ENCODE results near the gene FAM161B.

Gene FAM161B

GRCh38 chr14:73884438-73885190 lies 65.3 kb downstream of the FAM161B start:
- no peak for FAIRE-seq
- no peak for DNase-seq (ENCODE audit: insufficient read length, low spot score)

All from GM19239 (cell line).